NOMO-1 treated with dmso at 0.1 percent for 144 hours (cell line): Measurements from ENCODE around the gene GATAD2B.

Source experiments
- DNase-seq: peaks from one replicate; lab custom pipeline; 2025; ENCODE audit not compliant: unreplicated experiment; lab: John Stamatoyannopoulos, UW

Gene GATAD2B

DNA sequence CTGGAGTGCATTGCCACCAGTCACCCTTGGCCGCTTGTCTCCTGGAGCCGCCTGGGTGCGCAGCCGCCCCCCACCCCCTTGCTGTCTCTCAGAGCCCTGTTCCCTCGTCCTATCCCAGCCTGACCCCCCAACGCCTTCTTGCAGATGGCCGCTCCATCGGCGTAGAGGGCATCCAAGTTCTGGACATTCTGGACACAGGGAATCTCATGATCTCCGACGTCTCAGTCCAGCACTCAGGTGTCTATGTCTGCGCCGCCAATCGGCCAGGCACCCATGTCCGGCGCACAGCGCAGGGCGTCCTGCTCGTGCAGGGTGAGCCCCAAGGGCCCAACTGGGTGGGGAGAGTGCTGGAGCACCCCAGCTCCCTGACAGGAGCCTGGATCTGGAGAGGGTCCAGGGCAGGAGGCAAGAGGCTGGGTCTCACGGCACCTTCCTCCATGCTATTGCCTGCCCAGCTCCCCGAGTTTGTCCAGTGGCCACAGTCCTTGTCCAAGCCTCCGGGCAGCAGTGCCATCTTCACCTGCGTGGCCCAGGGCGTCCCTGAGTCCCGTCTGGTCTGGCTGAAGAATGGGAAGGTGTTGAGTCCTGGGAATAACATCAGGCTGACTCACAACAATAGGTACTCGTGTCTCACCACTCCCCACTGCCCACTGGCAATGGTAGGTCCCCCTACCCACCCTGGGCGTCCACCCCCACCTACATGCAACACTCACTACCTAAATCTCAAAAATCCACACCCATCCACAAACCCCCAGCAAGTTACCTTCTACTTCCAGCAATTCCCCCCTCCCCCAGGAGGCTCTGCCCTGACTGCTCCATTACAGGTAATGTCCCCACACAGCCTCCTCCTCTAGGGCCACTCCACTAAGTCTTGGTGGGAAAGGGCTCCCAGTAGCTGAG, 123.0 kb downstream of the GATAD2B start:
- DNase-seq: no peak

DNA sequence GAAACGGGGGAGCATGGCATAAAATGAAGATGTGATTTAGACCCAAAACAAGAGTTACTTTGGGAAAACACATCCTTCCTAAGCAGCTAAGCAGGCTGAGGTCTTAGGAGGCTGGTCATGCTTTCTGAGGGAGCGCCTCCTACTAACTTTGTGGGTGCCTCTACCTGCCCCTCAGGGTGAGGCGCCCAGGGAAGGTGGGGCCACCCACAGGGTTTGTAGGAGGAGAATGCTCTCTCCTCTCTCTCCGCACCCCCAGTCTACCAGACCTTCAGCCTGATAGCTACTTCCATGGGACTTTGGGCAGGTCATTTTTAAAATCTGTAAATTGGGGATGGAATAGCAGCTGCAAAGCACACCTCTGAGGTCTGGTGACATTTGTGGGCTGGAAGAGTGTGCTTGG, 123.8 kb downstream of the GATAD2B start:
- no peak for DNase-seq

DNA sequence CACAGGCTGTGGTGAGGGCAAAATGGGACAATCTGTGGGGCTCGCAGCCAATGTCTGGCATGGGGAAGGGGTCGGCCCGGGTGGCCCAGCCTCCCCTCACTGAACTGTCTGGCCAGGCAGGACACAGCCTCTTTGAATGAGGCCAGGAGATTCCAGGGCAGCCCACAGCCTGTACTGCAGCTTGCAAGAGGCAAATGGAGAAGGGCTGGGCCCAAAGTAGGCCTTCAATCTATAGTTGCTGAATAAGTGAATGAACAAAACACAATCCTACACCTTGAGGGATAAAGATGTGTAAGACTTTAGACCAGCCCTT, 124.3 kb downstream of the GATAD2B start:
- DNase-seq: no peak

DNA sequence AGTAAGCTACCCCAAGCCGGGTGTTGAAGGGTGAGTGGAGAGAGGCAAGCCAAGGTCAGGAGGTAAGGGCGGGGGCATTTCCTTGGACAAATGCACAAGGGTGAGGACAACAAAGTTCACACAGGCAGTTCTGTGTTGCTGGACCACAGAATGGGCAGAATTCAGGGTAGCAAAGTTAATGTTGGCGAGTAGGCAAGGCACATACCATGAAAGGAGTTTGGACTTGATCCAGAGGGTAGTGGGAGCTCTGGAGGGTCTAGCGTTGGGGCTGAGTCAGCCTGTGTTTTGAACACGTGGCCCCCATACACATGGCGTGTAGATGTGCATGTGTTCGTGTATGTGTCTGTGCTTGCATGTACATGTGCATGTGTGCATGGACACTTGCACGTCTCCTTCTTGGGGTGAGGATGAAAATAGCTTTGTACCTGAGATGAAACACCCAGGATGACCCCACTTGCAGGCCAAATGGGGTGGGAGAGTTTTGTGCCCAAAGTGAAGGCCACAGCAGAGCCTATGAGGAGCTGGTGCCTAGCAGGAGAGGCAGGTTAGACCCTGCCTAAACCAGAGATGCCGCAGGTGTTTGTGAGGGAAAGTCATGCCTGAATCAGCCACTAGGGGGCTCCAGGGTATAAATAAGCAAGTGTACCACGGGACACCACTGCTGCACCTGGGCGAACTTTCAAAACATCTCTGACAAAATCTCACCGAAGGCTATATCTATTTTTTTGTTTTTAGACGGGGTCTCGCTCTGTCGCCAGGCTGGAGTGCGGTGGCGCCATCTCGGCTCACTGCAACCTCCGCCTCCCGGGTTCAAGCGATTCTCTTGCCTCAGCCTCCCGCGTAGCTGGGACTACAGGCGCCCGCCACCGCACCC, 125.7 kb downstream of the GATAD2B start:
- peak; percentile 43 for DNase-seq

DNA sequence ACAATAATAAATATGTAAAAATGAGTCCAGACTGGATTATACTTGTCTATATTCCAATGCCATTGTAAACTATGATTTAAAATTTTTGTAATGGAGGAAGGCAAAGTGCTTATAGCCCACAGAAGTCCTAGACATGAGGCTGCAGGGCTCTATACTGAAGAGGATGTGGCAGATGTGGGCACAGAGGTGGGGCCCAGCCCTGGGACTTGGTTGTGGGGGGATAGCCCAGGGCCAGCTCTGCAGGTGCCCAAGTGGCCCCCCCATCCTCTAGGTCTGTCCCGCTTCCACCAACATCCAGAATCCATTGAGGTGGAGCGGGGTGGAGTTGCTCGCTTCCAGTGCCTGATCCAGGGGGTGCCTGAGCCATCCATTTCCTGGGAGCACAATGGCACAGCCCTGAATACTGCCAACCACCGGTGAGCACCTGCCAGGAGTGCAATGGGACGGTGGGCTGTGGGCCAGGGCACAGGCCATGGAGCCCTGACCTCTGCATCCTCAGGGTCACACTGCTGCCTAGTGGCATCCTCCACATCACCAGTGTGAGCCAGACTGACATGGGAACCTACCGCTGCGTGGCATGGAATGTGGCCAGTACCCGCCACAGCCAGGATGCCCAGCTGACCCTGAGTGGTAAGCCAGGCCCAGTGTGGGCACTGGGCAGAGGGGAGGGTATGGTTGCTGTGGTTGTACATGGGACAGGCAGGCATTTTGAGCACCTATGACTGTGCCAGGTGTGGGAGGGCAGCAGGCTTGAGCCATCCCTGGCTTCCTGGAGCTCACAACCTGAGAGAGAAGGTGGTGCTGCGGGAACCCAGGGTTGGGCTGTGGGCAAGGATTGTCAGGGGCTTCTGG, 126.6 kb downstream of the GATAD2B start:
- DNase-seq: no peak

DNA sequence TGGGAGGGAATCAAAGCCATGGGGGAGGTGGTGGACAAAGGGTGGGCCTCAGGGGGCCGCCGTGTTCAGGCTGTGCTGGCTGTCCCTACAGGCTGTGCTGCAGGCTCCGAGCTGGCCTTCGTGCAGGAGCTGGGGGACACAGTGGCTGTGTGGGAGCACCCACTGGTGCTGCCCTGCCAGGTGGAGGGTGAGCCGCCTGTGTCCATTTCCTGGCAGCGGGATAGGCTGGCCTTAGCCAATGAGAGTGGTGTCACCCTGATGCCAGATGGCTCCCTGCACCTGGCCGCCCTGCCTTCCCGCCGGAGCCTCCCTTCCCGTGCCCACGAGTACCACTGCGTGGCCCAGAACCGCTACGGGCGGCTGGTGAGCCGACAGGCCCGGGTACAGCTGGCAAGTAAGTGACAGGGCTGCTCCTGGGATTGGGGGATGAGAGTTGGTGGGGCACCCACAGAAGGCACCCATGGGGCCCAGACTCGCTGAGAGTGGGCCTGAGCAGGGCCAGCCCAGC, 127.4 kb downstream of the GATAD2B start:
- DNase-seq: no peak

DNA sequence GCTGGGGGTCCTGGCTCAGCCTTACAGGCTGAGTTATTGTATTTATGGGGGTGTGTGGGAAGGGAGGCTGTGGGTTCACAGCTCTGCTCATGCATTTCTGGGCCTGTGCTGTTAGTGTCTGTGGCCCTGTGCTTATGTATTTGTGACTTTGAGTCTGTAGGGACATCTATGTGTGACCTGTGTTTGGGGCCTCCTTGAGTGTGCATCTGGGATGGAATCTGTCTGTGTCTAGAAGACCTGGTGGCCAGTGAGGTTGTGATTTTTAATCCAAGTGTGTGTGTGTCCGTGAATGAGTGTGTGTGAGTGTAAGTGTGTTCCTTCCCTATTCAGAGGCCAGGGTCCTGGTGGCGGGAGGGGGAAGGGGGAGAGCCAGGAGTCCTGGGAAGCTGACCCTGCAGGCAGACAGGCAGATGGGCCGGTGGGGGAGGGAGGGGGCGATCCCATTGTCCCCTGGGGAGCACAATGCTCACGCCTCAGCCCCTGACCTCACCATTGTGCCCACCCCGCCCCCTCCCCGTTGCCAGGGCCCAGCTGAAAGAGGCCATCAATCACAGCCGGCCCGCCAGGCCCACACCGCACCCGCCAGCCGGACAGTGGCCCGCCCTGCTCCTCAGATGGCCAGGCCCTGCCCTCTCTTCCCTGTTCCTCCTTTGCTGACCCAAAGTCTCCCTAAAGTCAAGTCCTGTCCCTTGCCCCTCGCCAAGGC, 128.0 kb downstream of the GATAD2B start:
- no peak for DNase-seq

DNA sequence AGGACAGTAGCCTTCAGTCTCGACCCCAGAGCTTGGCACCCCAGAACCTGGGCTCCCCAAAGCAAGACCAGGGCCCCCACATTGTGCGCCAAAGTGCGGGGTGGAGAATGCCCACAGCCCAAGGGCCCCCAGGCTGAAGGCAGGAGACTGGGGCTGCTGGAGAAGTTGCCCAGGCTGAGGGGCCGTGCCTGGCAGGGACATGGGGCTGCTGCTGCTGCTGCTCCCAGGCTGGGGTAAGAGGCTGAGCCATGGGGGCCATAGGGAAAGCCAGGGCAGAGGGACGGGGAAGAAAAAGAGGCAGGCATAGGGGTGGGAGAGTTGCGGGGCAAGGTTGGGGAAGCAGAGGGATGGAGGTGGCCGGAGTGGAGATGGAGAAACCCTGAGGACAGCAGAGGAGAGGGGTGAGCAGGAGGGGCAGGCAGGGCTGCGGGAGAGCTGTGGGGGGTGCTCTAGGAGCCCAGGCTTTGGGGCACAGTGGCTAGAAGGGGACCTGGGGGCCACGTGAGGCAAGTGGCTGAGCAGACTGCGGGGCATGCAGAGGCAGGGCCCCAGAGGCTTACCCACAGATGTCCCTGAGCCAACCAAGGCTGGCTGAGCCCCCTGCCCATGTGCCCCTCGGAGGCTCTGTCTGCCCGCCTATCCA, 128.7 kb downstream of the GATAD2B start:
- DNase-seq: no peak

DNA sequence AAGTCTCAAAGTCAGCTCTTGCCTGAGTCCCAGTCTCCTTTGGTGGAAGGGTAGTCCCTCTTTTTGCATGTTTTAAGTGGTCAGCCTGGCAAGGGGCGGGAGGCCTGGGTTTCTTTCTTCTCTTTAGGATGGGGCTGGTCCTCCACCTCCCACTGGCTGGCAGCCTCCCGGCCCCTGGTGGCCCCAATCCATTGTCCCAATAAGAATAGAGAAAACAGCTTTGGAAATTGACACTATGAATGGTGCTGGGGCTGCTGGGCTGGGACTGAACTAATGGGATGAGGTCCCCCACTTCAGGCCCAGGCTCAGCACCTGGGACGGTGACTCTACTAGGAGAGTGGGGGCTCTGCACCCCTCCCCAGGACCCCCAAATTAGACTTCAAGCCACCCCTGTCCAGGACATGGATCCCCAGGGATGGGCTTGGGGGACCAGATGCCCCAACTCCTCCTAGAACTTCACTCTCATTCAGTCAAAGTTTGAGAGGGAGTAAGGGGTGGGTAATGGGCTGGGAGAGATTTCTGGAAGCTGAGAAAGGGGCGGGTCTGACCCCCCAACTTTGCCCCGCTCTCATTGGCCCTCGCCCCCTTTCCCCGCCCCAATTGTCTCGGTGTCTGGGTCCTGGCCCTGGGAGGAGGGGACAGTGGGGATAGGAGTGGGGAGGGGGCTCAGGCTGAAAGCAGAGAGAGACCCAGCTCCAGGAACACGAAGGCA, 129.4 kb downstream of the GATAD2B start:
- DNase-seq: no peak

DNA sequence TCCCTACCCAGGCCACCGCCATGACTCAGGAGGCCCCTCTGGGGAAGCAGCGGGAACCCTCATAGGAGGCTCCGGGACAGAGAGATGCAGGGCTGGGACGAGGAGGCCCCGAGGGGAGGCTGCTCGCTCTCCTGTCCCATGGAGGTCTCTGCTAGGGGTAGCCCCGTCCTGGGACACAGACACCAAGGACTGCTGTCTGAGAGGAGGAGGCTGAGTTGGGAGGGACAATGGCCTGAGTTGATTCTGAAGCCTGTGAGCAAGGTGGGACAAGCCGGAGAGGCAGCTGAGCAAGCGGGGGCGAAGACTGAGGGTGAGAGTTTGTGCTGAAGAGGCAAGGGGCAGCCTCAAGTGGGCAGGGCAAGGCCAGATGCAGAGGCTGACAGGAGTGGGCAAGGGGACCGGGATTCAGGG, 130.1 kb downstream of the GATAD2B start:
- no peak for DNase-seq

DNA sequence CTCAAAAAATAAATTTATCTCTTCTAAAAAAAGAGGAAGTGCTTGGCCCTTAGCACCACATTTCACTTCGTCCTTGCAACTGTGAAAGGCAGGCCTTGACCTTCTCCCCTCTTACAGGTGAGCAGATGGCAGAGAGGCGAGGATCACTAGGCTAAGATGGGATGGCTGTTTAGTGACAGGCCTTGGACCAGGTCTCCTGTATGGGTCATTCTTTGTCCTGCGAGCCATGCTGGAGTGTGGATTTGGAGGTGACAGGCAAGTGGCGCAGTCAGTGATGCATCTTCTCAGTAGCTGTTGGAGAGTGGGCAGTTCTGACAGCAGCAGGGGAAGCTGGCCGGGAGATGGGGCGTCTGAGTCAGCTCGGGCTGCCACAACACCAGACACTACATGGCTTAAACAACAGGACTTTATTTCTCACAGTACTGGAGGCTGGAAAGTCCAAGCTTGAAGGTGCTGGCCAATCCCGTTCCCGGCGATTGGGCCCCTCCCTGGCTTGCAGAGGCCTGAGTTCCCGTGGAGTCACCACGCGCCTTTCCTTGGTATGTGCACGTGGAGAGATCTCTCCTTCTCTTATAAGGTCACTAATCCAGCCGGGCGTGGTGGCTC, 131.0 kb downstream of the GATAD2B start:
- peak; percentile 41 for DNase-seq

DNA sequence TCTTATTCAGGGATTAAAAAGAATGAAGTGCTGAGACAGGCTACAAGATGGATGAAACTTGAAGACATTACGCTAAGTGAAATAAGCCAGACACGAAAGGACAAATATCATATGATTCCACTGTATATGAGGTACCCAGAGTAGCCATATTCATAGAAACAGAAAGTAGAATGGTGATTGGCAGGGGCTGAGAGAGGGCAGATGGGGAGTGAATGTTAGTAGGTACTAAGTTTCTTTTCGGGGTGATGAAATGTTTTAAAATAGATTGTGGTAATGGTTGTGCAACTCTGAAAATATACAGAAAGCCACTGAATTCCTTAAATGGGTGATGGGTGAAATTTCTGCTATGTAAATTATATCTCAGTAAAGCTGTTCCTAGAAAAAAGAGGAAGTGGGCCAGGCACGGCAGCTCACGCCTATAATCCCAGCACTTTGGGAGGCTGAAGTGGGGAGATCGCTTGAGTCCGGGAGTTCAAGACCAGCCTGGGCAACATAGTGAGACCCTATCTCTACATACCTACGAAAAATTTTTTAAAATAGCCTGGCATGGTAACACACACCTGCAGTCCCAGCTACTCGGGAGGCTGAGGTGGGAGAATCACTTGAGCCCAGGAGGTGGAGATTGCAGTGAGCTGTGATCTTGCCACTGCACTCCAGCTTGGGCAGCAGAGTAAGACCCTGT, 131.7 kb downstream of the GATAD2B start:
- DNase-seq: peak; percentile 97

DNA sequence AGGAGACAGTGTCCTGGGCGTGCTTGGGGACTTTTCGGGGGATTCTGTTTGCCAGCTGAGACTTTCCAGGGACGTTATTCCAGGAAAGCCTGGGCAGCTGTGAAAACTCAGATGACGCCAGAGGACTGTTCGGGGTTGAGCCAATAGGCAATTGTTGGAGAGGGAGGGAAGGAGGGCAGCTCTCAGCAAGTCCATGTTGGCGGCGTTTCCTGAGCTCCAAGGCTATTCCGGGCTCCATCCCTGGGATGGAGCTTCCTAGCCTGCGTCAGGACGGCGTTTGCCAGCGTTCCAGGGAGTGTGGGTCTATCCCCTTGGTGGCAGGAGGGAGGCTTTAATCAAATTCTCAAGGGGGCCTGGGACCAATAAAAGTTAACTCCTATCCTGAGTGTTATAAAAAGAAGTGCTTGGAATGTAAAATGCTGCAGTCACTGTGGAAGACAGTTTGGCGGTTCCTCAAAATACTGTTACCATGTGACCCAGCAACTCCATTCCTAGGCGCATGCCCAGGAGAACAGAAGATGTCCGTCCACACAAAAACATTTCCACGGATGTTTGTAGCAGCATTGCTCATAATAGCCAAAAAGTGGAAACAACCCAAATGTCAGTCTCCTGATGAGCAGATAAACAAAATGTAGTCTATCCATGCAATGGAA, 132.3 kb downstream of the GATAD2B start:
- DNase-seq: peak; percentile 19

DNA sequence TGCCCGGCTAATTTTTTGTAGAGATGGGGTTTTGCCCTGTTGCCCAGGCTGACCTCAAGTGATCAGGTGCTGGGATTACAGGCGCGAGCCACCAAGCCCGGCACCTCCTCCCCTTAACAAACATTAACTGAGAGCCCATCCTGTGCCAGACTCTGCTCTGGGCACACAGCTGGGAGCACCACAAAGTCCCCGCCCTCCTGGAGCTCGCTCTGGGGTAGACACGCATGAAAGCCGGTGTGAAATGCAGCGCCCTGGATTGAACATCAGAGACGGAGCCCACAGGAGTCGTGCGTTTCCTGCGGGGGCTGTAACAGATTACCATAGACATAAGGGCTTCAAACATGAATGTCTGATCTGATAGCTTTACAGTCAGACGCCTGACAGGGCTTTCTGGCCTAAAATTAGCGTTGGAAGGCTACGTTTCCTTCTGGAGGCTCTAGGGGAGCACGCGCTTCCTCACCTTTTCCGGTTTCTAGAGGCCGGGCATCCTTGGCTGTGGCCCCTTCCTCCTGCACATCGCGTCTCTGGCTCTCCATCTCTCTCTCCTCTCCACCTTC, 133.2 kb downstream of the GATAD2B start:
- DNase-seq: no peak

DNA sequence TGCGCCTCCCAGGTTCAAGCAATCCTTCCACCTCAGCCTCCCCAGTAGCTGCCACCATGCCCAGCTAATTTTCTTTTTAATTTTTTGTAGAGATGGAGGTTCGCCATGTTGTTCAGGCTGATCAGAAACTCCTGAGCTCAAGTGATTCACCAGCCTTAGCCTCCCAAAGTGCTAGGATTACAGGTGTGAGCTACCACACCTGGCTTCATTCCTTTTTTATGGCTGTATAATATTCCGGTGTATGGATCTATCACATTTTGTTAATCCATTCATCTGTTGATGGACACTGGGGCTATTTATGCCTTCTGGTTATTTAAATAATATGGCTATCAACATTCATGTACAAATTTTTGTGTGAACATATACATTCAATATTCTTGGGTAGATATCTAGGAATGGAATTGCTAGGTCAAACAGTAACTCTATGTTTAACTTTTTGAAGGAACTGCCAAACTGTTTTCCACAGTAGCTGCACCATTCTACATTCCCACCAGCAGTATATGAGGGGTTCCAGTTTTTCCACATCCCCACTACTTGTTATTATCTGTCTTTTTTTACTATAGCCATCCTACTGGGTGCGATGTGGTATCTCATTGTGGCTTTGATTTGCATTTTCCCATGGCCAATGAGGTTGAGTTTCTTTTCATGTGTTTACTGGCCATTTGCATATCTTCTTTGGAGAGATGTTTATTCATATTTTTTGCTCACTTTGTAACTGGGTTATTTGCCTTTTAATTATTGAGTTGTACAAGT, 136.6 kb downstream of the GATAD2B start:
- no peak for DNase-seq

DNA sequence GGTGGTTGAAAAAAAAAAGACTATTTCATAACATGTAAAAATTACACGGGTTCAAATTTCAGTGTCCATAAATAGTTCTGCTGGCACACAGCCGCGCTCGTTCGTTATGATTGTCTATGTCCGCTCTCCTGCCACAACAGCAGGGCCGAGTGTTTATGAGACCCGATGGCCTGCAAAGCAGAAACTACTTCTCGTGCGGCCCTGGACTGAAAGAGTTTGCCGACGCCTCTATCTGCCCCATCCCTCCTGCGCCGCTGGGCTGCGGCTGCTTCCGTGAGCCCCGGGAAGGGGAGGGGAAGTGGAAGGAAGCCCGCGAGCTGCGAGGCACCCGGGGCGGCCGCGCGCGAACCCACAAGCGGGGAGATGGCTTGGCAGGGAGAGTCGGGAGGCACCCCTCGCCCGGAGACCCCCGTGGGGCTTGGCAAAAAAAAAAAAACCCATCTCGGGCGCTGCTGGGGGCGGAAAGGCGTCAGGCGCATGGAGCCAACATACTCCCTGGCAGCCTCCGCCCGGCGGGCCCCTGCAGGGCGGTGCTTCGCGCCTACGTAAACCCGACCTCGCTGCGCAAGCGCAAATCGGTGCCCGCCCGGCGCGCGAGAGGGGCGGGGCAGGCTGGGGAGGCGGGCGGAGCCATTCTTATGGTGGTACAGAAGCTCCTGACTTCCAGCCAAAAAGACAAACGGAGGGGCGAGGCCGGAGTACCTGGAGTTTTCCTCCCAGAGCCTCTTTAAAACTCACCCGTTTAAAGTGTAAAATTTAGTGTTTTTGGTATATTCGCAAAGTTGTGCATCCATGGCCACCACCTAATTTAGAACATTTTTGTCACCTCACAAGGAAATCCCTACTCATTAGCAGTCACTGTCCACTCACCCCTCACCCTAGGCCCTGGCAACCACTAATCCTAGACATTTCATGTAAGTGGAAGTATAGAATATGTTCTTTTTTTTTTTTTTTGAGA, 139.3 kb downstream of the GATAD2B start:
- DNase-seq: peak; percentile 89
